IMR-90 (cell line): ENCODE measurements around the gene HDAC9. TPM values are rescaled to one million over a fixed set of nuclear protein-coding genes. Genes with fewer than 3 reads are reported as not detected.

Experiments
- ATAC-seq: fragments of 200-7000 bp; cut with Tn5 transposase; 2 replicates; pipeline ENCODE4 v1.9.1; 2020; ENCODE audit warnings: low read depth, mild to moderate bottlenecking, moderate library complexity
- BruUV-seq: library from RNA; stranded (reverse); fragments of 400-500 nt; replicated peaks from 2 replicates; lab custom pipeline; 2021; lab: Mats Ljungman, UMichigan
- CTCF ChIA-PET: fragments of 300-600 bp; formaldehyde crosslinking; extraction: SDS; loops from one replicate; lab custom pipeline; 2021; ENCODE audit warnings: antibody characterized with exemption; lab: Yijun Ruan, JAX
- POLR2A ChIA-PET: fragments of 300-600 bp; sonication (Branson Sonifier 250); formaldehyde crosslinking; loops from one replicate; lab custom pipeline; 2022; ENCODE audit warnings: antibody characterized with exemption; ENCODE audit not compliant: unreplicated experiment; lab: Charles Lee
- DNase-seq: peaks from one replicate; pipeline ENCODE4 v3.0.0; 2013
- H2AFZ ChIP-seq: replicated peaks from 2 replicates; pipeline ENCODE3; 2013; ENCODE audit warnings: low read length, mild to moderate bottlenecking; ENCODE audit not compliant: poor library complexity
- H2AK5ac ChIP-seq: 2 replicates; pipeline ENCODE4 v1.6.1; 2013; ENCODE audit warnings: low read depth, low read length, inconsistent platforms
- H2AK9ac ChIP-seq: replicated peaks from 2 replicates; pipeline ENCODE3; 2013; ENCODE audit warnings: mild to moderate bottlenecking, low read depth, low read length, moderate library complexity; ENCODE audit not compliant: poor library complexity
- H2BK120ac ChIP-seq: 2 replicates; pipeline ENCODE4 v1.6.1; 2013; ENCODE audit warnings: low read depth, low read length, inconsistent platforms
- H2BK15ac ChIP-seq: 3 replicates; pipeline ENCODE4 v1.6.1; 2013; ENCODE audit warnings: low read depth, low read length, inconsistent platforms
- H2BK20ac ChIP-seq: 2 replicates; pipeline ENCODE4 v1.6.1; 2013; ENCODE audit warnings: low read depth, mild to moderate bottlenecking, inconsistent platforms, low read length, moderate library complexity
- H2BK5ac ChIP-seq: 2 replicates; pipeline ENCODE4 v1.6.1; 2013; ENCODE audit warnings: mild to moderate bottlenecking, low read depth, low read length, inconsistent platforms; ENCODE audit not compliant: poor library complexity, severe bottlenecking
- H3K14ac ChIP-seq: replicated peaks from 2 replicates; pipeline ENCODE4 v1.6.1; 2013; ENCODE audit warnings: low read depth, low read length, inconsistent platforms
- H3K18ac ChIP-seq: 2 replicates; pipeline ENCODE4 v1.6.1; 2013; ENCODE audit warnings: low read depth, low read length, control low read depth
- H3K23ac ChIP-seq: 2 replicates; pipeline ENCODE4 v1.6.1; 2013; ENCODE audit warnings: low read depth, low read length, inconsistent platforms
- H3K27ac ChIP-seq: 2 replicates; pipeline ENCODE4 v1.5.1; 2013; ENCODE audit warnings: mild to moderate bottlenecking, control low read depth, low read length; ENCODE audit not compliant: insufficient read depth
- H3K27me3 ChIP-seq: 2 replicates; pipeline ENCODE4 v1.6.1; 2013; ENCODE audit warnings: low read length; ENCODE audit not compliant: control insufficient read depth, insufficient read depth
- H3K36me3 ChIP-seq: 2 replicates; pipeline ENCODE4 v1.6.1; 2013; ENCODE audit warnings: low read length, mixed read lengths; ENCODE audit not compliant: control insufficient read depth, insufficient read depth
- H3K4ac ChIP-seq: 2 replicates; pipeline ENCODE4 v1.6.1; 2013; ENCODE audit warnings: low read depth, low read length, inconsistent platforms
- H3K4me1 ChIP-seq: 2 replicates; pipeline ENCODE4 v1.6.1; 2013; ENCODE audit warnings: low read length, mixed read lengths; ENCODE audit not compliant: control insufficient read depth, insufficient read depth
- H3K4me2 ChIP-seq: 2 replicates; pipeline ENCODE4 v1.6.1; 2013; ENCODE audit warnings: low read depth, mild to moderate bottlenecking, control low read depth, low read length, moderate library complexity
- H3K4me3 ChIP-seq: 2 replicates; pipeline ENCODE4 v1.5.1; 2013; ENCODE audit warnings: low read depth, mild to moderate bottlenecking, control low read depth, low read length, moderate library complexity; ENCODE audit not compliant: insufficient read depth
- H3K56ac ChIP-seq: 2 replicates; pipeline ENCODE4 v1.6.1; 2013; ENCODE audit warnings: low read length, inconsistent platforms; ENCODE audit not compliant: insufficient read depth; ENCODE audit errors: extremely low read depth
- H3K79me1 ChIP-seq, 2 experiments: 2 replicates each; pipeline ENCODE4 v1.6.1; 2013; ENCODE audit warnings: low read length in 2 of 2, inconsistent platforms in 1 of 2, low read depth in 1 of 2
- H3K9ac ChIP-seq: 2 replicates; pipeline ENCODE4 v1.6.1; 2013; ENCODE audit warnings: low read depth, low read length, control low read depth
- H3K9me1 ChIP-seq: 2 replicates; pipeline ENCODE4 v1.6.1; 2013; ENCODE audit warnings: low read length, inconsistent platforms; ENCODE audit not compliant: insufficient read depth
- H3K9me3 ChIP-seq: 2 replicates; pipeline ENCODE4 v1.6.1; 2013; ENCODE audit warnings: low read length; ENCODE audit not compliant: control insufficient read depth, insufficient read depth
- H4K20me1 ChIP-seq: 2 replicates; pipeline ENCODE4 v1.6.1; 2013; ENCODE audit warnings: low read length, inconsistent platforms; ENCODE audit not compliant: insufficient read depth
- H4K5ac ChIP-seq: 2 replicates; pipeline ENCODE4 v1.6.1; 2013; ENCODE audit warnings: mild to moderate bottlenecking, low read depth, low read length, control low read depth
- H4K8ac ChIP-seq, 2 experiments: 2 replicates each; pipeline ENCODE4 v1.6.1; 2013; ENCODE audit warnings: low read depth in 2 of 2, low read length in 2 of 2, control low read depth in 1 of 2, inconsistent platforms in 1 of 2
- H4K91ac ChIP-seq: 2 replicates; pipeline ENCODE4 v1.6.1; 2013; ENCODE audit warnings: low read depth, low read length, inconsistent platforms; ENCODE audit not compliant: insufficient read depth
- BHLHE40 ChIP-seq: fragments of 150-350 bp; IDR thresholded peaks from 2 replicates; pipeline ENCODE4 v1.6.1; 2016; ENCODE audit warnings: mild to moderate bottlenecking, low read depth, low read length
- CTCF ChIP-seq: conservative IDR thresholded peaks from 2 replicates; pipeline ENCODE4 v1.5.1; 2012; ENCODE audit warnings: mild to moderate bottlenecking, low read depth, low read length, improper control_type of control experiment
- MAFK ChIP-seq: IDR thresholded peaks from 2 replicates; pipeline ENCODE4 v1.6.1; 2012; ENCODE audit warnings: low read depth, low read length, improper control_type of control experiment
- MXI1 ChIP-seq: IDR thresholded peaks from 2 replicates; pipeline ENCODE4 v1.6.1; 2012; ENCODE audit warnings: low read depth, mild to moderate bottlenecking, low read length, moderate library complexity, borderline replicate concordance
- RAD21 ChIP-seq: IDR thresholded peaks from 2 replicates; pipeline ENCODE4 v1.6.1; 2012; ENCODE audit warnings: low read length, improper control_type of control experiment
- RCOR1 ChIP-seq: IDR thresholded peaks from 2 replicates; pipeline ENCODE4 v1.6.1; 2012; ENCODE audit warnings: mild to moderate bottlenecking, low read length, improper control_type of control experiment; ENCODE audit not compliant: insufficient replicate concordance
- WGBS, 2 experiments: methylation state at CpG; one replicate each; pipeline versions ENCODE4 v1.1.5 to v1.1.7; 2013; ENCODE audit warnings: missing lambda C conversion rate in 2 of 2; ENCODE audit not compliant: insufficient read length in 1 of 2; ENCODE audit errors: extremely low coverage in 2 of 2; 5-methylcytosine and 5-hydroxymethylcytosine counted together
- dilution Hi-C: fragments of 300-500 bp; cut with HindIII; formaldehyde crosslinking; loops from one replicate; pipeline ENCODE4 v1.14.3; 2018; ENCODE audit warnings: low sequenced_read_pairs; ENCODE audit not compliant: unreplicated experiment
- in situ Hi-C: fragments of 300-500 bp; cut with MboI; formaldehyde crosslinking; loops from 3 replicates; pipeline ENCODE4 v1.14.3; 2019; ENCODE audit warnings: low sequenced_read_pairs, inconsistent platforms, mixed read lengths
- intact Hi-C: fragments of 100-400 bp; cut with micrococcal nuclease; formaldehyde crosslinking; loops from 2 replicates; pipeline ENCODE4 v1.10.0; 2022
- polyA plus RNA-seq, 3 experiments: library from polyadenylated mRNA; depleted of rRNA; stranded (reverse); fragments of >200 nt; gene quantifications; 2 replicates each; pipeline ENCODE4 v1.2.3, GENCODE V29; 2012; ENCODE audit warnings: low replicate concordance in 1 of 3
- total RNA-seq: library from RNA; depleted of rRNA; stranded (reverse); fragments of >200 nt; gene quantifications from 2 replicates; pipeline ENCODE4 v1.2.3, GENCODE V29; 2012

The HDAC9 gene
- total and polyA plus RNA-seq, 2 of the 4 experiments (the other 2 are of a cell fraction) = 4.3 to 24.7 TPM

- peak overlapping the region; percentile 23; the same call in 1 of the 2 replicates for H2BK120ac ChIP-seq
- no peaks in the 10 kb centered on the region for H4K20me1 ChIP-seq
- H4K5ac ChIP-seq = no peak overlapping the region
- ATAC-seq = no peak
- dilution Hi-C loops = no loop called here
- BruUV-seq = no TSS peak
- peak overlapping the region; percentile 93 for H2BK5ac ChIP-seq
- no peak overlapping the region for H3K56ac ChIP-seq
- H3K27me3 ChIP-seq = no peaks in the 10 kb centered on the region
- no peak overlapping the region for H3K23ac ChIP-seq
- no peak overlapping the region for H3K27ac ChIP-seq
- H4K91ac ChIP-seq = no peak overlapping the region
- no peak overlapping the region for H2AK9ac ChIP-seq
- peak overlapping the region; percentile 79; the same call in 1 of the 2 replicates for H3K18ac ChIP-seq
- no peaks in the 10 kb centered on the region for H3K9me3 ChIP-seq
- peak overlapping the region; percentile 100; the same call in 1 of the 2 replicates for H3K4me2 ChIP-seq
- in situ Hi-C loops = no loop called here
- H3K14ac ChIP-seq = no peak overlapping the region
- peaks cover 0 to 6% of the 10 kb centered on the region in 2 experiments; a peak in 1 of 4 replicates for H3K79me1 ChIP-seq
- H3K4me3 ChIP-seq = no peak overlapping the region
- peaks cover 5% of the 10 kb centered on the region for H3K4me1 ChIP-seq
- CTCF ChIA-PET = no interaction called here
- H3K9me1 ChIP-seq = no peaks in the 10 kb centered on the region
- H4K8ac ChIP-seq = peak overlapping the region in 1 of 2 experiments; percentile 14; a peak in 1 of 4 replicates
- intact Hi-C loops = no loop called here
- no peak overlapping the region for H3K9ac ChIP-seq
- TF ChIP-seq BHLHE40 (no peak), CTCF (no peak), MXI1 (no peak), RCOR1 (no peak), RAD21 (no peak), MAFK (no peak)
- H2BK20ac ChIP-seq = peak overlapping the region; percentile 43; the same call in 1 of the 2 replicates
- no peaks in the 10 kb centered on the region for H3K36me3 ChIP-seq
- no peak for DNase-seq
- H2AK5ac ChIP-seq = no peak overlapping the region
- no peak overlapping the region for H2AFZ ChIP-seq
- POLR2A ChIA-PET = no interaction called here
- no peak overlapping the region for H2BK15ac ChIP-seq
- H3K4ac ChIP-seq = no peak overlapping the region; the same call in 1 of the 2 replicates
- WGBS, 2 experiments = 80% methylated on average over 1 of the region's 3 CpGs; no CpG with 5 or more reads in 1 of the 2 experiments
Observed at GRCh38 chr7:18521236-18521589, 25.7 kb downstream of the HDAC9 start.
